Ammon's horn (tissue), 1 donor: ENCODE results near the gene CHST11.
"Not testable (repeated sequence)": the region's sequence is repeated elsewhere in the genome, so short reads cannot be mapped to it uniquely, and the experiment has no call there.

Source experiments
- DNase-seq: peaks from one replicate; pipeline ENCODE4 v3.0.0-alpha.2; 2016; ENCODE audit warnings: low spot score

The CHST11 gene

DNA sequence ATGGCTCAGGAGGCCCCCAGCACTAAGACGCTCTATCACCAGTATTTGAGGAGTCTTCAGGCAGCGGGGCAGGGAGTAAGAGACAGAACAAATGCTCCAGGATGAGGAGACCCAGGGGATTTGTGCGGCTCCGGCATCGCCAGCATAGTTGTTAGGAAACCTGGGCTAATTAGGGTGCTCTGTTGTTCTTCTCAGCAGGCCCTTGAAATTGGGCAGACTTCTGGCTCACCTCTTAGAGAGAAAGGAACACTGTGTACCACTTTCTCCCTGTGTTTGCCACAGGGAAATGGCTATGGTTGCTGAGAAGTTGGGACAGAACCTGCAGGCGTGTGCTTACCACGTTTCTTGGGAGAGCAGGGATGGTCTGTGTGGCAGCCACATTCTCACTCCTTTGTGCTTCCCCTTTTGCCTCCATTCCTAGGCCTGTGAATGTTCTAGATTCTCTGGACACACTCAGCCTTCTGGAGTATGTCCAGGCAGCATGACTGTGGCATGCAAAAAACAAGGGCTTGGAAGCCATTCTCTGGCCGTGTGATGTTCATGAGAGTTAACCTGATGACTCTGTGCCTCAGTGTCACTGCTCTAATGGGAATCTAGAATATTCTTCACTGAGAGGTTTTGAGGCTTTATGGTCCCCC lies 109.0 kb downstream of the CHST11 start:
- DNase-seq: peak; percentile 42

DNA sequence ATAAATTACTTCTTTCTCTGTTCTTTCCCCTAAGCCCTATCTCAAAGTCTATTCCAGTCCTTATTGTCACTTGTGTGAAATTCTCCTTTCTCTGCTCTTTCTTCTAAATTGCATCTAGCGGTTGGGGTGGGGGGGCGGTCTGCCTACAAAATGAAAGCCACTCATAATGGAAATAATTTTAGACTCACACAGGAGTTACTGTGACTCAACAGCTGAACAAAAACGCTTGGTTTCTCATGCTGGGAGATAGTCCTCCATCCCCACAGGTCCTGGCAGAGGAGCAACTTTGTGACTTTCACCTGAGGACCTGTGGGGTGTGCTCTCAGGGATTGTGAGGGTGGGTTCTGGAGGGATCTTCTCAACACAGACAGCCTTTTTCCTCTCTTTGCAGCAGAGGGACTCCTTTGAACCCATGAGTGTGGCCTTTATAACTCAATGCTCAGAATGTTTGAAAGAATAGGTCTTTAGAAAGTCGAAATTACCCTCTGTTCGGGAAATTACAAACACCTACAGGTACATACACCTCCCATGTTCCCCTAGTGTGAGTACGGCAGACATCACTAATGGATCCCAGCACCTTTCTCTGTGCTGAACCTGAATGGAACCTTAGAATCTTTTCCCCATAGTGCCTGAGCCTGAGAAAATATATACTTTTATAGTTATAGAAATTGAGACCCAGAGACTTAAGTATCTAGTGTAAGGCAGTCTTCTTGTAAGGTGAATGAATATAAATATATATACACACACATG lies 109.7 kb downstream of the CHST11 start:
- DNase-seq: no peak

DNA sequence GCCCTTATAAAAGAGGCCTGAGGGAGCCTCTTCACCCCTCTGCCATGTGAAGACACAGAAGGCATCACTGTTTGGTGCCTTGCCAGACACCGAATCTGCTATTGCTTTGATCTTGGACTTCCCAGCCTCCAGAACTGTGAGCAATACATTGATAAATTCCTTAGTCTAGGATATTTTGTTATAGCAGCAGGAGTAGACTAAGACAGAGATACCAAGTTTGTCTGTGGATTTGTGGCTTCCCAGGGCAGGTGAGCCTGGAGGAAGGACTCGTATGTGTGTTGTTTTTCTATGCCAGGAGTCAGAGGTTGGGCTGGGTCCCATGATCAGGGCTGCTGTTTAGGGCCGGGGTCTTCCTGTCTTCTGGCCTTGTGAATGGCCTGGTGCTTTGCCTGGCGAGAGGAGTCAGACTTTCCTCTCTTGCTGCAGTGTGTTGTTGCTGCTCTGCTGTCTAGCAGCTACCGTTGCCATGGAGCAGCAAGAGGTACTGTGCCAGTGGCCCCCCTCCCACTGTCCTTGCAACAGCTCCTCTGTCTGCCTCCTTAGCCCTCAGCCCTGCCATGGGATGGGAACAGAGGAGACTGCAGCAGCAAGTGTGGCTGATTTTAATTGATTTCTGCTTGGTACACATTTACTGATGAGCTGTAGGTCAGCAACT lies 111.2 kb downstream of the CHST11 start:
- DNase-seq: peak; percentile 78

DNA sequence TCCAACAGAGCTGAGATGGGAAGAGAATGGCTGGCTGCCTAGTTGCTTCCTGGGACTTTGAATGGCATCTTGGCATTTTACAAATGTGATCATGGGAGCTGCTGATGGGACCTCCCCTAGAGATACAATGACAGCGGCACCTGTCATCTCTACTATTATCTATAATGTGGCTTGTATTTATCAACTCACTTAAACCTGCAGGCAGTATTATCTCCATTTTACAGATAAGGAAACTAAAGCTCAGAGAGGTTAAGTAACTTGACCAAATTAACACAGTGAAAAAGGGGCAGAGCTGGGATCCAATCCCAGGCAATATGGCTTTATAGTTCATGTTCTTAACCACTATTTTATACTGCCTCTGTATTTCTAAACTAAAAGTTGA lies 111.7 kb downstream of the CHST11 start:
- no peak for DNase-seq

DNA sequence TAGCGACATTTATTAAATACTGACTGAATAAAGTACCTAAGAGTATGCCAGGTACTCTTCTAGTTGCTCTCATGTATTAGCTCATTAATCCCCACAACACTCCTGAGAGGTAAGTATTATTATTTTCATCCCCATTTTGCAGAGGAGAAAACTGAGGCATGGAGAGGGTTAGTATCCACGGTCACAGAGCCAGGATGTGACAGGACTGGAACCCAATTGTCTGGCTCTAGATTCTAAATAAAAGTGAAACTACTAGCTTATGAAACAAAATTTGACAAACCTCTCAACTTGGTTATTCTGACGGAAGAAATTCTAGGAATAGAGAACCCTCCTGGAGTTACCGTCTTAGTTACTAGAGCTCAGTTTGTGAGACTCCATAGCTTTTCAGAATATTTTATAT lies 112.2 kb downstream of the CHST11 start:
- no peak for DNase-seq

DNA sequence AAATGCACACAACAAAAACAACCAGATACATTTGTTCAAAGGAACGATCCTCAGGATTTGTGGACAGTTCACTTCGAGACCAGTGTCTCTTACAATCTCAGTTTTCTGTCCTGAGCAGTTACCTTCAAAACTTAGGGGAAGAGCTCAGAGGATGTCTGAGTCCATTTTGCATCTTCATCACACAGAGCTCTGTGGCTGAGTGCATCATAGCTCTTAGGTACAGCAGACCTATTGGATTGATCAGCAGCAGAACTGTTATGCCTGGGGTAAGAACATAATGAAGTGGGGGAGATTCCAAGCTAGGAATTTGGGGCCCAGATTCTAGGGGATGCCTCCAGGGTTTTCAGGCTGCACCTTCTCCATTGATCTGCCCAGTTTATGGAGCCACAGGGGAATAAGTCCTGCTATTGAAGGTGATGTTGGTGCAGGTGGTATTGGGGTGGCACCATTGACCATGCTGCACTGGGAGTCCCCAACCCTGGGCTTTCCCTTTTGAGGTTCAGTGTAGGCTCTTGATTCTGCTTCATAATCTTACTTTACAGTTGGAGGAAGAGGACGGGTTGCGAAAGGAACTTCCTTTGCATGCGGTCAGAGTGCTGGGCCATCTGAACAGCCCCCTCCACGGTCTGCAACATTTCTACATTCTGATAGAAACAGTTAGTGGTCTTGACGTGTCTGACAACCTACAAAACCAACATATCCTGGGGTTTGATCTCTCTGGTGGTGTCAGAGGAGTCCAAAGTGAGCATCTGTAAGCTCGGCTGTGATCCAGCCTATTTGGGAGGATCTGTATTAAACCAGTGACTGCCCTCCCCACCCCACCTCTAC lies 112.8 kb downstream of the CHST11 start:
- peak; percentile 57 for DNase-seq

DNA sequence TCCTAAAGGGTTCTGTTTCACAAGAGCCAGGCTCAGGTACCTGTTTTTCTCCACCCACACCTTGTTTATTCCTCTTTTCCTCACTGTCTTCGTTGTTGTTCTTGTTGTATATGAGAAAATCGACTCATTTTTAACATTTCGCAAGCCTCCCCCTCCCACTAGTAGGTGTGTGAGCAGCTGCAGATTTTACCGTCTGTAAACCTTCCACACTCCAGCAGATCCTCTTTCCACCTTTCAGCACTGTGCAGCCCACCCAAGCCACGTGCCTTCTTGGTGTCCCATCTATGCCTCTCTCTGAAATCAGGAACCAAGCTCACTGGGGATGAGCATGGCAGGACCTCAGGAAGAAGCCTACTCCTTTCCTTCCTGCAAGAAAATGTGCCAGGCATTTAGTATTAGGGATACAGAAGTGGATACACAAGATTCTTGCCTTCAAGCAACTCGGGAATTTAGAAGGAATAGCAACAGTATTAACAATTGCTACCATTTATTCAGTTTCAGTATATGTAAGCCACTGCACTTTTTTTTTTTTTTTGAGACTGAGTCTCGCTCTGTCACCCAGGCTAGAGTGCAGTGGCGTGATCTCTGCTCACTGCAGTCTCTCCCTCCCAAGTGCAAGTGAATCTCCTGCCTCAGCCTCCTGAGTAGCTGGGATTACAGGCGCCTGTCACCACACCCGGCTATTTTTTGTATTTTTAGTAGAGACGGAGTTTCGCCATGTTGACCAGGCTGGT lies 113.6 kb downstream of the CHST11 start:
- DNase-seq: peak; percentile 48

DNA sequence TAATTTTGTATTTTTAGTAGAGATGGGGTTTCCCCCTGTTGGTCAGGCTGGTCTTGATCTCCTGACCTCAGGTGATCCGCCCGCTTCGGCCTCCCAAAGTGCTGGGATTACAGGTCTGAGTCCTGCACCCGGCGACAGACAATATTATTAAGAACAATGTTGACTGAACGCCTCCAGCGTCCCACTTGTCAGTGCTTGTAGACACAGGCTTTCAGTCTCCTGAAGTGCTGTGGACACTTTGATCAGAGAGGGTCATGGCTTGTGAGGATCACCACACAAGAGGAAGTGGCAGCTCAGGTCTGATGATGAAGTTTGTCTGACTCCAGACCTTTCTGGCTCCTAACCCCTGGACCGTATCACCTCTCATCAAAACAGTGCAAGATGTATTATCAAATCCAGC lies 114.6 kb downstream of the CHST11 start:
- DNase-seq: no peak

DNA sequence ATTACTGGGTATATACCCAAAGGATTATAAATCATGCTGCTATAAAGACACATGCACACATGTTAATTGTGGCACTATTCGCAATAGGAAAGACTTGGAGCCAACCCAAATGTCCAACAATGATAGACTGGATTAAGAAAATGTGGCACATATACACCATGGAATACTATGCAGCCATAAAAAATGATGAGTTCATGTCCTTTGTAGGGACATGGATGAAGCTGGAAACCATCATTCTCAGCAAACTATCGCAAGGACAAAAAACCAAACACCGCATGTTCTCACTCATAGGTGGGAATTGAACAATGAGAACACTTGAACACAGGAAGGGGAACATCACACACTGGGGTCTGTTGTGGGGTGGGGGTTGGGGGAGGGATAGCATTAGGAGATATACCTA lies 117.6 kb downstream of the CHST11 start:
- not testable (repeated sequence) for DNase-seq

DNA sequence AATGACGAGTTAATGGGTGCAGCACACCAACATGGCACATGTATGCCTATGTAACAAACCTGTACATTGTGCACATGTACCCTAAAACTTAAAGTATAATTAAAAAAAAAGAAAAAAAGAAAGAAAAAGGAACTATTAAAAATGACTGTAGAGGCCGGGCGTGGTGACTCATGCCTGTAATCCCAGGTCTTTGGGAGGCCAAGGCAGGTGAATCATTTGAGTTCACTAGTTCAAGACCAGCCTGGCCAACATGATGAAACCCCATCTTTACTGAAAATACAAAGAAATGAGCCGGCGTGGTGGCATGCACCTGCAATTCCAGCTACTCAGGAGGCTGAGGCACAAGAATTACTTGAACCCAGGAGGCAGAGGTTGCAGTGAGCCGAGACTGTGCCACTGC lies 118.0 kb downstream of the CHST11 start:
- DNase-seq: not testable (repeated sequence)

DNA sequence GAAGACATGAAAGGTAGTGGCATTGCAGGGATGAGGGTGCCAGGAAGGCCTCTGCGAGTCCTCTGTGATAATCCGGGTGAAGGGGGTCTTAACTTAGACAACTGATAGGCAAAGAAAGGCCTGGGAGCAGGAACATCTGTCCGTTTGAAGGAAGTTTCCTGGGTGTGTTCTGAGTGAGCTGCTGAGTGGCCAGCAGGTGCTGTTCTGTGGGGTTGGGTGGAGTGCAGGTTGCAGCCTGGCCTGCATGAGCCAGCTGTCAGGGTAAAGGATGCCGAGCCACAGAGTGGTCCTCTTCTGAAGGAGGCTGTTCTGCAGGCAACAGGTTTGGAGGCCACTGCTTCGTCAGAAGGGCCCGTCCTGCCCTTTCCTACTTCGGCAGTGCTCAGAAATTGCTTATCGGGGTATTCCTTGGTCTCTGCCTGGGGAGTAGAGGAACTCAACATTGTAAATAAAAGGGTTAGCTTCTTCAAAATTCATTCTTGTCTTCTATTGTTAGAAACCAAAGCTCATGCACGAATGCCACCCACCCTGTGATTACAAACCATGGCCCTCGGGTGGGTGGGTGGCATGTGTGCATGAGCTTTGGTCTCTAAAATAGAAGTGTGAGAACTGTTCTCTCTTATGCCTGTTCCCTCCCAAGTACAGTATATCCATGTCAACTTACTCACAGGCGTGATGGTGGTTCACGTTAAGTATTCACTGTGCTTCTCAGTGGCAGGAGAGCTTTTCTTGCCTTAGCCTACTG lies 118.9 kb downstream of the CHST11 start:
- peak; percentile 21 for DNase-seq

DNA sequence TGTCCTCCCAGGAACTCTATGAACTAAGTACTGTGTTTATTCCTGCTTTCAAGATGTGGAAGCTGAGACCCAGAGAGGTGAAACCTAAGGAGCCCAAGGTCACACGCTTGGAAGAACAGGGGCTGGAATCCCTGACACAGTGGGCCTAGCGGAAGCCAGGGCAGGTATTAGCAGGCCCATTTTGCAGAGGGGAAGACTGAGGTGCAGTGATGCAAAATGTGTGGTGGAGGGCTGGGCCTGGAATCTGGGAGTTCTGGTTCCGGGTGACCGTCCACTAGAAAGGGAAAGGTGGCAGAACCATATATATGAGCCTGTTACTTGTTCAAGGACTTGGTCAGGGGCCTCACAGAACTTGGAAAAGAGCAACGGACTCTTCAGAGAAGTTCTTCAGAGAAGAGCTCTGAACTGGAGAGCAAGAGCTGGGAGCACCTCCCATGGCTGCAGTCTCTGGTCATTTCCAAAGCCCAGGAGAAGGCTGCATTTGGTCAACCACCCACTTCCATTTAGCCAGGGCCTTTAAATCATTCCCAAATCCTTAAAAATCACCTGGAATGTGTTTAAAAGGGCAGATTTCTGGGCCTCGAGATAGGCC lies 119.5 kb downstream of the CHST11 start:
- no peak for DNase-seq

DNA sequence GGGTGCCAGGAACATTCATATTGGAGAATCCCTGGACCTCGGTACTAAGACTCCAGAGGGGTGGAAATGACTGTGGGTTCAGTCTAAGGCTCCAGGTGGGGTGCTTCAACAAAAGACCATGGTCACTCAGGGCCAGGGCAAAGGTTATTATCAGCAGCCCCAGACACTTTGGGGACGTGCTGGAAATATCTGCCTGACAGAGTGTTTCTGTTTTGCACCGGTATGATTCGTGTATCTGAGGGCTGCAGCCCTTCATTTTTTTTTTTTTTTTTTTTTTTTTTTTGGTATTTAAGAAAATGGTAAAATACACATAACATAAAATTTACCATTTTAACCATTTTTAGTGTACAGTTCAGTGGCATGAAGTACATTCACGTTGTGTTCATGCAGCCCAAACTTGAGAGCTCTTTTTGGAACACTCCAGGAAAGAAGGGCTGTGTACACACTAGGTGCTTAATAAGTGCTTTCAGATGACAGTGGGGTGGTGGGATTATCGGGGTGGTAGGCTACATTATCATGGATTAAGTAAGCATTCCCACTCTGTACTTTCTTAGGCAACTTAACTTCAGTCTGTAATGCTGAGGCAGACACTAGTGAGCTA lies 120.3 kb downstream of the CHST11 start:
- no peak for DNase-seq

DNA sequence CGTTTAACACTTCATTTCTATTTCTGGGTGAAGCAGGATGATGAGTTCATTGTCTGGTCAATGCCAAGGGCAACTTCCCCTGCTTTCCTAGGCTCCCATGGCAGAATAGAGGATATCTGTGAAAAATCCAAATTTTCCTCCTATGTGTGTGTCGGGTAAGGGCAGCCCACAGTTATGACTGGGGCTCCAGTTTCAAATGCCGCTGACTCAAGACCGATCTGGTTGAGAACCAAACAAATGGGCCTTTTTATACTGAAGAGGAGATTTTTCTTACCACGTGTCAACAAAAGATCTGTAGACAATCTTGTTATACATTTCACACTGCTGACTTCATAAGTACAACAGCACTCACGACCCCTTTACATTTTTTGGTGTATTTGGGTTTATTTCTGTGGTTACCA lies 120.8 kb downstream of the CHST11 start:
- DNase-seq: no peak

DNA sequence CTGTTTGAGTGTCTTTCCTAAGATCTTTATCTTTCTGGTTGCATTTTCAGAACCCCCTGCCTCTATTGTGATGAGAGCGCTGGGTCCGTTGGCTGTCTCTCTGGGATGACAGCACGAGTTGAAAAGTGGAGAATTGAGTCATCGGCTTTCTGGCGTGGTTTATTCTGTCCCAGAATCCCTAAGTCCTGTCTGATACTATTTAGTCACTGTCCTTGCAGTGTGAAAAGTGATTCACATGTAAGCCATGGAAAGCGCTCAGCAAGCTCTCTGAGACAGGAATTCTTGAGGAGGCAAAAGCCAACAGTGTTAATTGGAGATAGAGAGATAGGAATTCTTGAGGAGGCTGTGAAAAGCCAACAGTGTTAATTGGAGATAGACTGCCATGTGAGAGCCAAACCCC lies 121.7 kb downstream of the CHST11 start:
- DNase-seq: no peak

DNA sequence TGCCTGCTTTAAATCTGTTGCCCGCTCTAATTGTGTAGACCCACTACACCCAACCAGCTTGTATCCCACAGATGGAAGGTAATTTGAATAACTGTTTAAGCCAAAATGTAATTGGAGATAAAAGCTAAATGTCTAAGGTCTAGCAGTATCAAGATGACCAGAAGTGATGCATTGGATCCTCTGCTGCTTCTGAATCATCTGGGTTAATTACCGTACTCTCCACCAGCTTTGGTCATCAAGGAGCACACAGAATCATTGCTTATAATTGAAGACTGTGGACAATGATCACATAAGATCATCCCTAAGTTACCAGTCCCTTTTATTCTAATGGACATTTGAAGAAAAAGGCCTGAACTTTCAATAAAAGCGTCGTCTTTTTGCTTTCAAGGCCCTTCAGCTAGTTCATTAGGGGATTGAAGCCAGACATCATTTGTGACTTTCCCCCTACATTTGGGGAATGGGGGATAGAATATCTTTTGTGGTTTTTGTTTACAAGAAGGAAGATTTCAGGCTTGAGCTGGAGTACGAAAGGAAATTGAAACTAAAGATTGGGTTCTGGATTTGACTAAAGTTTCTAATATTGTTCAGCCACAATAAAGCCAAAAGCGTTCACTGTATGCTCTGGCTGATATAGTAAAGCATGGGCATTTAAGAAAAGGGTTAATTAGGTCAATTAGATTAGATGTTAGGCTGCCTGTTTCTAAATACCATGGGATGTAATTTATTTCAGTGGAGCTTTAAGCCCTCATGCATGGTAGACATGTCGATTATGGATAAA lies 123.2 kb downstream of the CHST11 start:
- DNase-seq: no peak

DNA sequence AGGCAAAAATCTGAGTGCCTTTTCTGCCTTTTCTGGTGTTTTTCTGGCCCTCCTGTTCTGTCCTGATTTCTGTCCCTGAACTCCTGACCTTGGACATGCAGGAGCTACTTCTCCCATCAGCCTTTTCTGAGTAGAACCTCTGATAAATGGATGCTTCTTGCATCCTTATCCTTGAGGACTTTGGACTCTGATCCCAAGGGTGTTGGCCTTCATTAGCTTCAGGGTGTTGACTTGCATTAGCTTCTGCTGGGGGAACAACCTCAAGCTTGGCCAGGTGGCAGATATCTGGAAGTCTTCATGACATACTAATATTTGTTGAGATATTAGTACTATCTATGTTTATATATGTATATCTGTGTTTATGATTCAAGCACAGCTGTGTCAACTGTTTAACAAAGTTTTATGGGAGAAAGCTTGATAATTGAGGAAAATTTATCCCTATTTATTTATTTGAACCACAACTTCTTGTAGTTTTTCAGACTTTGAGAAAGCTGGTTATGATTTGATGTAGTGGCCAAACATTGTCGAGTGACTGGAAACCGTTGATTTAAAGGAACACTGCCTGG lies 124.3 kb downstream of the CHST11 start:
- no peak for DNase-seq

DNA sequence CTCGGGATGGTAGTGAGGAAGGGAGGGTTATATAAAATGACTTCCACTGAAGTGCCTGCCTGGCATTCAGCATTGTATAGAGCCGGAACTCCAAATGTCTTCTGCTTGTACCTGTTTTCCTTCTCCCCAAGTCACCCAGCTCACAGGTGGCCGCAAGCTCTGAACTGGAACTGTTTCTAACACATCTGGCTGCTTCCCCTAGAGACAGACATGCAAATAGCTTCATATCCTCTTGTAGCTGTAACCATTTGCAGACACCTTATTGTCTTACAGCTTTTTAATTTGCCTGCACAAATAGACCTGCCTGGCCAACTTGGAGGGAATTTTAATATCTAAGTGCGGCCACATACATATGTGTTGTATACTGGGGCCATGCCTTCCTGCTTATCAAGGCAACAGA lies 126.0 kb downstream of the CHST11 start:
- DNase-seq: no peak

DNA sequence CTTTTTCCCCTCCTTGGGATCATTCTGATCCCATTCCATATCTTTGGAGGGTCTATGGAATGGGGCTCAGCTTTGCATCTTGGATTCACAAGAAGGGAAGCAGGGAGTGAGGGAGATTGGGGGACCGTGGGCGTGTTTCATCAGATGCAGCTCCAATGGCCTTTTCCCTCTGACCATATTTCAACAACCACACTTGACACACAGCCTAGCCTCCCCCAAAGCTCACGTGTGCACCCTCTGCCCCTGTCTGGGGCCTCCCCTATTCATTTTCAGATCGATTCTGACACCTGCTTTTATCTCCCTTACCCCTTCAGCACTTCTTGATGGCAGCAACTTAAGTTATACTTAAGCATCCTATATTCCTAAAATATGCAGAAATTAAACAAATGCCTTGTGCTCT lies 126.6 kb downstream of the CHST11 start:
- DNase-seq: no peak
